Esophagus (tissue), 2 donors: Measurements from ENCODE around the gene CDRT15. TPM values are rescaled to one million over a fixed set of nuclear protein-coding genes. Genes with fewer than 3 reads are reported as not detected.

Experiments used
- H3K27ac ChIP-seq, 2 donors: one replicate each; pipeline ENCODE4 v1.5.1; 2013; ENCODE audit warnings: low read depth in 2 of 2, mild to moderate bottlenecking in 2 of 2, inconsistent platforms in 1 of 2, low read length in 1 of 2, moderate library complexity in 1 of 2
- H3K27me3 ChIP-seq, 2 donors: one replicate each; pipeline ENCODE4 v1.6.1; 2013; ENCODE audit warnings: low read length in 2 of 2, control low read depth in 1 of 2, mild to moderate bottlenecking in 1 of 2; ENCODE audit not compliant: insufficient read depth in 2 of 2, control insufficient read depth in 1 of 2
- H3K36me3 ChIP-seq, 2 donors: one replicate each; pipeline ENCODE4 v1.6.1; 2013; ENCODE audit warnings: low read length in 1 of 2; ENCODE audit not compliant: control insufficient read depth in 2 of 2, insufficient read depth in 2 of 2
- H3K4me1 ChIP-seq, 2 donors: one replicate each; pipeline ENCODE4 v1.6.1; 2013; ENCODE audit warnings: low read length in 1 of 2; ENCODE audit not compliant: control insufficient read depth in 2 of 2, insufficient read depth in 2 of 2
- H3K4me3 ChIP-seq, 2 donors: one replicate each; pipeline ENCODE4 v1.5.1; 2013; ENCODE audit warnings: low read length in 2 of 2, mild to moderate bottlenecking in 2 of 2, low read depth in 1 of 2, moderate library complexity in 1 of 2
- H3K9me3 ChIP-seq, 2 donors: one replicate each; pipeline ENCODE4 v1.6.1; 2013; ENCODE audit warnings: mild to moderate bottlenecking in 2 of 2, low read depth in 1 of 2, low read length in 1 of 2, moderate library complexity in 1 of 2; ENCODE audit not compliant: control insufficient read depth in 2 of 2, insufficient read depth in 1 of 2
- WGBS, 2 donors: extraction: QIAGEN DNeasy Blood & Tissue Kit; methylation state at CpG; one replicate each; pipeline ENCODE4 v1.1.7; 2013; 5-methylcytosine and 5-hydroxymethylcytosine counted together
- polyA plus RNA-seq, 2 donors: library from polyadenylated mRNA; stranded (reverse); fragments of 200-250 nt; gene quantifications; one replicate each; pipeline ENCODE4 v1.2.3, GENCODE V29; 2013
- donor health status: healthy with polysubstance abuse.
- donor health status: Bipolar disorder and iron deficiency.

CDRT15 gene
- polyA plus RNA-seq, 2 donors = not detected

DNA sequence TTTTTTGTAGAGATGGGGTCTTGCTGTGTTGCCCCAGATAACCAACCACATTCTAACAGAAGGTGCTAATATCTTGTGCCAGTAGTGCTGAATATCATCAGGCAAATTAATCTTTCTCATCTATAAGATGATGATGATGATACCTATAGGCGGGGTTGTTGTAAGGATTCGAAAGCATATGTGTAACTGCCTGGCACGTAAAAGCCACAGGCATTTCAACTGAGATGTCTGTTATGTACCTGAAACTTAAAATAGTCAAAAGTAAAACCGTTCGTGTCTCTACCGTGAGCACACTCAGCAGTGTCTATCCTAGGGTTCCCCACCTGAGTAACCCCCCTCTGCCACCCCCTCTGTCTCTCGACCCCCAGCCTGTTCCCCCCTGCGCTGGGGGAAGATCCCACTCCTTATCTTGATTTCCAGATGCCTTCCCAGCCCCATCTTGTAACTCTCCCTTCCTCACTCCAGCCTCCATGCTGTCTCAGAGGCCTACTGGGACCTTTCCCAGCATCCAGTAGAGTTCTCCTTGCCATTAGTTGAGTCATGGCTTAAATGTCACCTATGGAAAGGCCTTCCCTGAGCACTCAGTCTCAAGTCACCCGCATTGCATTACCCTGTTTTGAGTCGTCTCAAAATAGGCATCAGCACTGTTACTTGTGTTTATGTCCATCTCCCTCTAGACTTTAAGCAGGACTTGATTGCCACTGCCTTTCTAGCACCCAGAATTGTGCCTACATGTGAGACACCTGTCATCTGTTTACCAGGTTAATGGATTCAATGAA, 34.1 kb downstream of the CDRT15 start:
- WGBS, 2 donors = 89 to 91% methylated on average over 10 of the region's 10 CpGs
- Histone ChIP-seq H3K4me1 (peaks cover 2 to 9% of the 10 kb centered on the region in 2 donors), H3K27ac (no peak overlapping the region)

DNA sequence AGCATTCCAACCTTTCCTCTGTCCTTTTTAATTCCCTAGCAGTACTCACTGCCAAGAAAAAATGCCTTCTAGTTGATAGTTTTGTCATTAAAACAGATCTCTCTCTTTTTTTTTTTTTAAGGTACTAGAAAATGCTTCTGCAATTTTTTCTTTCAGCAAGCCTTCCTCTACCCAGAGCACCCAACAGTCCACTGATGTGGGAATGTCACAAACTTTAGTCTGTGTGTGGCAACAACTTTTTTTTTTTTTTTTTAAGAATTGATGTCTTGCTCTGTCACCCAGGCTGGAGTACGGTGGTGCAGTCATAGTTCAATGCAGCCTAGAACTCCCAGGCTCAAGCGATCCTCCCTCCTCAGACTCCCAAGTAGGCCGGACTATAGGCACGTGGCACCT, 34.7 kb downstream of the CDRT15 start:
- WGBS, 2 donors = 93 to 95% methylated on average over 4 of the region's 4 CpGs
- peaks cover 0 to 2% of the 10 kb centered on the region in 2 donors for H3K9me3 ChIP-seq
- H3K36me3 ChIP-seq = peaks cover 0 to 5% of the 10 kb centered on the region in 2 donors
- H3K4me3 ChIP-seq = no peak overlapping the region
- H3K4me1 ChIP-seq = peaks cover 2 to 9% of the 10 kb centered on the region in 2 donors
- H3K27ac ChIP-seq = no peak overlapping the region
- no peaks in the 10 kb centered on the region for H3K27me3 ChIP-seq

More for the DNA sequence above, 34.1 kb downstream of the CDRT15 start:
- H3K9me3 ChIP-seq = peaks cover 0 to 2% of the 10 kb centered on the region in 2 donors
- peaks cover 0 to 9% of the 10 kb centered on the region in 2 donors for H3K36me3 ChIP-seq
- no peaks in the 10 kb centered on the region for H3K27me3 ChIP-seq
- no peak overlapping the region for H3K4me3 ChIP-seq

DNA sequence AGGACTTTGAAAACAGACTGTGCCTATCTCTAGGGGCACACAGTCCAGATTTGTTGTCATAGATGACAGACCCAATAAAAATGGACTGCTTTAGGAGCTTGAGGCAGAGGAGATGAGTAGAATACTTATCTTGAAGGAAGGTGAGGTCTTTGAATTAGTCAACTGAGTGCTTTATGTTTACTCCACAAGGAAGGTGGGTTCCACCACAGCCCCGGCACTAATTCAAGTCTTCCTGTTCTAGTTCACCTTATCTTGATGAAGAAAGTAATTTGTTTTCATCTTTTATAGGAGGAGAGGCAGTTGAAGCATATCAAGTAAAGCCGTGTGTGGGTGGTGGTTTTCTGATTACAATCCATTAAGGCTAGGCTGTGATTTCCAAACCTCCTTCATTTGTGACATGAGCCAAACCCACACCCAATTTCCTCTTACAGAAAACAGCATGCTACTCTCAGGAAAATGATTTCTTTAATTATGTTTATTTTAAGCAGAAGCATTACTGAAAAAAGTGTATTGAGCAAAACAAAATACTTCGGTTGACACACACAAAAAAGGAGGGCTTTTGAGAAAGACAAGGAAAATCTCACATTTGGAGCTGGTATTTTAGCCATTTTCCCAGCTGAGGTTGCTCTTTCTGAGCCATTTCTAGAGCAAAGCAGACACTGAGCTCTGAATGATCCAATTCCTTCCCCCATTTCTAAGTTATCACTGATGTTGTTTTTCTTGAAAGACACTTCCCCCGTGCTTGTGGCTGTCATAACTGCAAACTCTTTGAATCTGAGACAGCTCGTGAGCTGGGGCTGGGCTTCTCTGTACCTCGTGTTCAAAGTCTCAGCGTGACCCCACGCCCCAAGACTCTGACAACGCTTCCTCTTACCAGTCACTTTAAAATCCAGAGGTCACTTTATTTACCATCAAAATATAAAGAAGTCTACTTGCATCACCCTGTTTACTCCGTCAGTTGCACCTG, 35.4 kb downstream of the CDRT15 start:
- H3K4me1 ChIP-seq = peaks cover 2 to 6% of the 10 kb centered on the region in 2 donors
- no peaks in the 10 kb centered on the region for H3K27me3 ChIP-seq
- peaks cover 0 to 2% of the 10 kb centered on the region in 2 donors for H3K9me3 ChIP-seq
- no peak overlapping the region for H3K4me3 ChIP-seq
- 49 to 50% methylated on average over 10 of the region's 10 CpGs for WGBS, 2 donors
- peaks cover 0 to 7% of the 10 kb centered on the region in 2 donors for H3K36me3 ChIP-seq
- peak overlapping the region in 1 of 2 donors; percentile 7 for H3K27ac ChIP-seq

DNA sequence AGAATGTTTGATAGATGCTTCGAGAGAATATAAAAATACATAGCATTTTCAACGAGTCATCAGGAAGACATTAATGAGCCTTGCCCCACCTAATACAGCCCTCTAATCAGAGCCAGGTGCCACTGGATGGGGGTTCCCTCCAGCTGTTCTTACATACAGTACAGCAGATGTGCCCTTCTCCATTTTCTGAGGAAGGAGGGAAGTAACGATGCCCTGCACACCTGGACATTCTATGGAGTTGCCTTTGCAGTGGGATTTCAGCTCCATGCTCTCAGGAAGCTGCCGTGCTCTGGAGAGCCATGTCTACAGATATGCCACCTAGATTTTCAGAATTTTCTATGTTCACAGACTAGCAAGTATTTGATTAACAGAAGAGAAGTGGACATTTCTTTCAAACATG, 36.3 kb downstream of the CDRT15 start:
- Histone ChIP-seq H3K36me3 (peaks cover 0 to 7% of the 10 kb centered on the region in 2 donors), H3K4me1 (peaks cover under 1 to 2% of the 10 kb centered on the region in 2 donors), H3K27ac (no peak overlapping the region), H3K27me3 (no peaks in the 10 kb centered on the region), H3K9me3 (peaks cover 0 to 2% of the 10 kb centered on the region in 2 donors), H3K4me3 (no peak overlapping the region)
- WGBS, 2 donors = 85 to 89% methylated on average over 4 of the region's 4 CpGs

DNA sequence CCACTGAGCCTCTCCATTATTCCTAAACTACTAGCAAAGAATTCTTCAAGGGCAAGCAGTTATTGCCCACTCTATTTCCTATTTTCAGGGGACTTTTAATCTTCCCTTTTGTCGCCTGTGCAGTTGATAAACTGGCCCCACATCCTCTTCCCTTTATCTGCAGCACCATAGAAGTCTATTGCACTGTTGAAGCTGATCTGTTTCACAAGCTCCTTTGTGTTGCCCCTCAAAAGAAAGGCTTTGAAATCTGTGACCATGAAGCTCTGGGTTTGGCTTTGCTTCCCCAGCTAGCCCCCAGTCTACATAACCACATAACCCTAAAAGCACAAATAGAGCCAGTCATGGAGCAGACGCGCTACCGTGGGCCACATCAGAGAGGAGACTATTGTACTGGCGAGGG, 37.1 kb downstream of the CDRT15 start:
- 94 to 96% methylated on average over 5 of the region's 5 CpGs for WGBS, 2 donors
- Histone ChIP-seq H3K27ac (no peak overlapping the region), H3K36me3 (peaks cover 0 to 7% of the 10 kb centered on the region in 2 donors), H3K4me1 (no peaks in the 10 kb centered on the region), H3K27me3 (no peaks in the 10 kb centered on the region), H3K4me3 (no peak overlapping the region), H3K9me3 (peaks cover 0 to 2% of the 10 kb centered on the region in 2 donors)

DNA sequence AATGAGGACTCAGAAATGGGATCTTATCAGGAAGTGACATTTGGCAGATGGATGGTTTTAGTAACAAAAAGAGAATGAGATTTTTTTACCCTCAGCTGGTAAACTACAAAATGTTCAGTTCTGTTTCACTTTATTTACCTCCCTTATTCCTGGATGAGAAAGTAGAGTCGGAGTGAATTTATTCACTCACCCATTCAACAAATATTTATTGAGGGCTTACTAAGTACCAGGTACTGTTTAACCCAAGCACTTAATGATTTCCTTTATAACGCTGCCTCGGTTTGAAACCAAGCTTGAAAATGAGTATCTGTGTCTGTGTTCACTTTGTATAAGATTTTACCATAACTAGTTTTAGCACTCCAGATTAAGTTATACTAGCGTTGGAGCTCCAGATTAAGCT, 38.1 kb downstream of the CDRT15 start:
- H3K4me1 ChIP-seq = no peaks in the 10 kb centered on the region
- H3K4me3 ChIP-seq = no peak overlapping the region
- H3K36me3 ChIP-seq = peaks cover 0 to 7% of the 10 kb centered on the region in 2 donors
- peaks cover 0 to 2% of the 10 kb centered on the region in 2 donors for H3K9me3 ChIP-seq
- no peaks in the 10 kb centered on the region for H3K27me3 ChIP-seq
- no peak overlapping the region for H3K27ac ChIP-seq
- WGBS, 2 donors = 89 to 95% methylated on average over 4 of the region's 4 CpGs

DNA sequence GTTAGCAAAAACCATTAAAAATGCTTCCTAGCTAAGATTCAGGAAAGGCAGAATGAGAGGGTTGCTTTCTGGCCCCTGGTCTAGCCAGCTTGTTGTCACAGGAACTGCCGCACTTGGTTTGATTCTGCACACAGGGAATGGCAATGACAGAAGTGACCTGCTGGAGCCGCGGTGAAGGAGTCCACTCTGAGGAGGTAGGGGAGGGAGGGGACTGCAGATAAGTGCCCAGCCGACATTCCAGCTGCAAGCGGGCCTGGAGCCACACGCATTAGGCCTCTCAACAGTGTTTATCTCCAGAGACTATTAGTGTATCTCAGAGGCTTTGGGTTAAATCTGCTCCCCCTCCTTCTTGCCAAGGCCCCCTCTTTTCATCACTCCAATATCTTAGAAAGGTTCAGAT, 38.6 kb downstream of the CDRT15 start:
- Histone ChIP-seq H3K36me3 (peaks cover 0 to 7% of the 10 kb centered on the region in 2 donors), H3K27ac (no peak overlapping the region), H3K27me3 (no peaks in the 10 kb centered on the region), H3K4me3 (no peak overlapping the region), H3K9me3 (peaks cover 0 to 2% of the 10 kb centered on the region in 2 donors), H3K4me1 (no peaks in the 10 kb centered on the region)
- 78 to 81% methylated on average over 6 of the region's 6 CpGs for WGBS, 2 donors

DNA sequence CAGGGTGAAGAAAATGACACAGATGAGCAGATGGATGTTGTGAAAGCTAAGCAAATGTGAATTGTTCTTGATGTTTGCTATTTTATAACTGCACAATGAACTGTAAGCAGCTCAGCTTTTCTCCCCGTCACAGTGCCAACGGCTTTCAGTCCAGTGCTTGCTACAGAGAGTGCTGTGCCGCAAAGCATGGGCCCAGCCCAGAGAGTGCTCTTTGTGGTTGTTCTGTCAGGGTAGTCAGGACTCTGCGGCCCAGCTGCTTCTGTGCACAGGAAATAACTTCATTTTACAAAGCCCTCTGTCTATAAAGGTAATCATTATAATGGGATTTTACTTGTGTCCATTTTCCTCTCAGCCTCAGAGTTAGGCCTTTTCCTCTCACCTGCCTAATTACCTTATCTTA, 39.1 kb downstream of the CDRT15 start:
- Histone ChIP-seq H3K27ac (no peak overlapping the region), H3K9me3 (peaks cover 0 to 2% of the 10 kb centered on the region in 2 donors), H3K4me1 (no peaks in the 10 kb centered on the region), H3K4me3 (no peak overlapping the region), H3K36me3 (peaks cover 0 to 7% of the 10 kb centered on the region in 2 donors), H3K27me3 (no peaks in the 10 kb centered on the region)
- 55 to 84% methylated on average over 4 of the region's 4 CpGs for WGBS, 2 donors

DNA sequence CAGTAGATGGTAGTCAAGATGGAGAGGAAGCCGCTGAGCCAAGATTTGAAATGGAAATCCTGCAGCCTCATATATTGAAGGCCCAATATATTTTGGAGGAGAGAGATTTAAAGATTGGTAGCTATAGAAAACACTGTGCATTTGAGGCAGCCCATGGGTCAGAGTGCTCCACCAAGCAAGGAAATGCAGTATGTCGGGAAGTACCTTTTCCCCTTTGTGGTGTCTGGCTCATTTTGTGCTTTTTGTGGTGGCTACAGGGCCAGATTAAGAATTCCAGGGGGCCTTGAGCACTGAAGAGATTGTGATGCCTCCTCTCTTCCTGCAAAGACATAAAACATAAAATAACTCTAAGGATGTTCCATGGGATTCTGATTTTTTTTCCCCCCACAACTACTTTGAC, 39.6 kb downstream of the CDRT15 start:
- Histone ChIP-seq H3K27me3 (no peaks in the 10 kb centered on the region), H3K9me3 (peaks cover 0 to 2% of the 10 kb centered on the region in 2 donors), H3K4me1 (no peaks in the 10 kb centered on the region), H3K36me3 (peaks cover 0 to 9% of the 10 kb centered on the region in 2 donors), H3K4me3 (no peak overlapping the region), H3K27ac (no peak overlapping the region)
- WGBS, 2 donors = 89 to 91% methylated on average over 2 of the region's 2 CpGs
